Measurements from ENCODE around the gene PLAAT5.

The PLAAT5 gene

GRCh38 chr11:63511048-63511748, 20.2 kb upstream of the PLAAT5 start:
- no peak for DNase-seq

GRCh38 chr11:63510360-63511047, 19.5 kb upstream of the PLAAT5 start:
- DNase-seq: peak; percentile 48

GRCh38 chr11:63508745-63509144, 17.8 kb upstream of the PLAAT5 start:
- DNase-seq: no peak

- no peak for DNase-seq
Measured at GRCh38 chr11:63508009-63508408, 17.0 kb upstream of the PLAAT5 start.

- no peak for DNase-seq
Measured at GRCh38 chr11:63507511-63507910, 16.5 kb upstream of the PLAAT5 start.

GRCh38 chr11:63506876-63507275, 15.9 kb upstream of the PLAAT5 start:
- no peak for DNase-seq

- DNase-seq: no peak
Measured at GRCh38 chr11:63505857-63506528, 15.0 kb upstream of the PLAAT5 start, which contains the start of gene LGALS12. TSS of gene LGALS12 (plus strand) at chr11:63506084. CDS start at chr11:63506459, 375 bp downstream.

- DNase-seq: no peak
Measured at GRCh38 chr11:63504933-63505586, 14.1 kb upstream of the PLAAT5 start.

- DNase-seq: no peak
Measured at GRCh38 chr11:63504054-63504453, 13.1 kb upstream of the PLAAT5 start.

GRCh38 chr11:63503492-63503891, 12.5 kb upstream of the PLAAT5 start:
- no peak for DNase-seq

- DNase-seq: no peak
Measured at GRCh38 chr11:63502252-63502820, 11.4 kb upstream of the PLAAT5 start.

- DNase-seq: no peak
Measured at GRCh38 chr11:63501236-63501635, 10.3 kb upstream of the PLAAT5 start.

GRCh38 chr11:63499874-63500273, 8.9 kb upstream of the PLAAT5 start:
- no peak for DNase-seq

- DNase-seq: no peak
Measured at GRCh38 chr11:63494975-63495374, 4.0 kb upstream of the PLAAT5 start.

GRCh38 chr11:63493127-63493526, 2.2 kb upstream of the PLAAT5 start:
- no peak for DNase-seq

- DNase-seq: no peak
Measured at GRCh38 chr11:63492441-63492840, 1.5 kb upstream of the PLAAT5 start.

GRCh38 chr11:63491636-63492372, 837 bp upstream of the PLAAT5 start:
- DNase-seq: no peak

- DNase-seq: no peak
Measured at GRCh38 chr11:63491240-63491587, 247 bp upstream of the PLAAT5 start.

- no peak for DNase-seq
Measured at GRCh38 chr11:63489879-63490278, 1.1 kb downstream of the PLAAT5 start.

- DNase-seq: no peak
Measured at GRCh38 chr11:63488789-63489188, 2.2 kb downstream of the PLAAT5 start.

GRCh38 chr11:63485777-63486176, 5.2 kb downstream of the PLAAT5 start:
- DNase-seq: no peak

GRCh38 chr11:63480039-63480438, 10.9 kb downstream of the PLAAT5 start:
- DNase-seq: no peak

Measured in fibroblast of skin of right quadriceps (primary cell).